Stimulated activated CD4-positive, alpha-beta T cell treated with anti-CD3 and anti-CD28 coated beads, Interleukin-1b, Interleukin-23, amount 100 ng/mL, for 1 hour (primary cell): ENCODE data around the gene RHBDL1.
A peak's percentile ranks its signal among the peaks of the same experiment; 100 is the strongest.

Experiments used
- DNase-seq, 2 donors: peaks; one replicate each; pipeline ENCODE4 v3.0.0-alpha.2; 2020; ENCODE audit warnings: low read depth in 2 of 2

The RHBDL1 gene

GRCh38 chr16:636206-637080 is 39.0 kb upstream of the RHBDL1 start, which contains the start of gene METTL26:
Gene METTL26, minus strand, starts transcription at chr16:636305. Its CDS starts 15 bp downstream, at chr16:636290.
- peak; percentile 80 to 89 for DNase-seq

- peak; percentile 81 to 86 for DNase-seq
Observed at GRCh38 chr16:637081-638018, 38.1 kb upstream of the RHBDL1 start.

GRCh38 chr16:638034-638543 is 37.4 kb upstream of the RHBDL1 start:
- no peak for DNase-seq

- DNase-seq: no peak
Observed at GRCh38 chr16:638836-639235, 36.6 kb upstream of the RHBDL1 start.

GRCh38 chr16:640614-641013 is 34.9 kb upstream of the RHBDL1 start:
- DNase-seq: no peak

GRCh38 chr16:641326-642188 is 33.9 kb upstream of the RHBDL1 start, which contains the start of gene MCRIP2:
Gene MCRIP2, plus strand, starts transcription at chr16:641828. Its CDS starts 164 bp downstream, at chr16:641992.
- DNase-seq: peak; percentile 23 to 45

GRCh38 chr16:642189-643049 is 33.1 kb upstream of the RHBDL1 start:
- DNase-seq: no peak

- no peak for DNase-seq
Observed at GRCh38 chr16:643050-643368, 32.5 kb upstream of the RHBDL1 start.

- no peak for DNase-seq
Observed at GRCh38 chr16:644556-644955, 30.9 kb upstream of the RHBDL1 start.

- DNase-seq: no peak
Observed at GRCh38 chr16:645852-646678, 29.4 kb upstream of the RHBDL1 start.

GRCh38 chr16:646679-647172 is 28.7 kb upstream of the RHBDL1 start:
- no peak for DNase-seq

GRCh38 chr16:647173-647902 is 28.1 kb upstream of the RHBDL1 start:
- no peak for DNase-seq

- no peak for DNase-seq
Observed at GRCh38 chr16:648071-648780, 27.2 kb upstream of the RHBDL1 start.

GRCh38 chr16:648781-649589 is 26.5 kb upstream of the RHBDL1 start, which contains the start of gene WDR90:
Gene WDR90, plus strand, starts transcription at chr16:649365. Its CDS starts 52 bp downstream, at chr16:649417.
- peak; percentile 78 to 84 for DNase-seq

- DNase-seq: no peak
Observed at GRCh38 chr16:649631-650030, 25.8 kb upstream of the RHBDL1 start.

- DNase-seq: no peak
Observed at GRCh38 chr16:651844-652243, 23.6 kb upstream of the RHBDL1 start.
